Parathyroid adenoma (tissue), 2 donors: Measurements from ENCODE around the gene LGALS7.

Experiments used
- H2AFZ ChIP-seq: fragments of 300-600 bp; sonication (generic); one replicate; pipeline ENCODE4 v1.7.0; 2017; ENCODE audit warnings: antibody characterized with exemption, mild to moderate bottlenecking
- H3K27ac ChIP-seq: fragments of 300-600 bp; sonication (generic); one replicate; pipeline ENCODE4 v1.7.0; 2017
- H3K27me3 ChIP-seq: fragments of 300-600 bp; sonication (generic); one replicate; pipeline ENCODE4 v1.7.0; 2017; ENCODE audit warnings: low read length; ENCODE audit not compliant: control insufficient read depth, insufficient read depth
- H3K36me3 ChIP-seq: fragments of 300-600 bp; sonication (generic); one replicate; pipeline ENCODE4 v1.7.0; 2017; ENCODE audit warnings: low read length; ENCODE audit not compliant: control insufficient read depth, insufficient read depth
- H3K4me1 ChIP-seq: fragments of 300-600 bp; sonication (generic); one replicate; pipeline ENCODE4 v1.7.0; 2017; ENCODE audit warnings: control low read depth
- H3K4me2 ChIP-seq: fragments of 300-600 bp; sonication (generic); one replicate; pipeline ENCODE4 v1.7.0; 2017; ENCODE audit warnings: low read length
- H3K4me3 ChIP-seq: fragments of 300-600 bp; sonication (generic); one replicate; pipeline ENCODE4 v1.7.0; 2017; ENCODE audit warnings: low read depth, low read length
- H3K79me2 ChIP-seq: fragments of 300-600 bp; sonication (generic); one replicate; pipeline ENCODE4 v1.7.0; 2017; ENCODE audit warnings: control low read depth
- H3K9ac ChIP-seq: fragments of 300-600 bp; sonication (generic); one replicate; pipeline ENCODE4 v1.7.0; 2017; ENCODE audit warnings: mild to moderate bottlenecking
- H3K9me3 ChIP-seq: fragments of 300-600 bp; sonication (generic); one replicate; pipeline ENCODE4 v1.7.0; 2017; ENCODE audit warnings: low read length; ENCODE audit not compliant: control insufficient read depth
- CTCF ChIP-seq: fragments of 300-600 bp; sonication (generic); IDR thresholded peaks from one replicate; pipeline ENCODE4 v1.7.0; 2017; ENCODE audit warnings: antibody characterized with exemption, mild to moderate bottlenecking
- donor health status: primary hyperparathyroidism.

LGALS7 gene

GRCh38 chr19:38737921-38738737 lies 35.2 kb downstream of the LGALS7 start:
- H2AFZ ChIP-seq = no peak overlapping the region
- H3K4me1 ChIP-seq = peaks cover 3% of the 10 kb centered on the region
- no peaks in the 10 kb centered on the region for H3K27me3 ChIP-seq
- no peak overlapping the region for H3K4me3 ChIP-seq
- H3K4me2 ChIP-seq = no peak overlapping the region
- TF ChIP-seq CTCF = no peak
- no peaks in the 10 kb centered on the region for H3K79me2 ChIP-seq
- no peak overlapping the region for H3K27ac ChIP-seq
- no peaks in the 10 kb centered on the region for H3K36me3 ChIP-seq
- H3K9ac ChIP-seq = no peak overlapping the region
- H3K9me3 ChIP-seq = no peaks in the 10 kb centered on the region

- Histone ChIP-seq H3K27me3 (no peaks in the 10 kb centered on the region), H3K9ac (no peak overlapping the region), H3K9me3 (no peaks in the 10 kb centered on the region), H3K4me1 (peaks cover 7% of the 10 kb centered on the region), H3K4me3 (no peak overlapping the region), H3K36me3 (no peaks in the 10 kb centered on the region), H3K79me2 (no peaks in the 10 kb centered on the region), H3K4me2 (no peak overlapping the region), H3K27ac (no peak overlapping the region), H2AFZ (no peak overlapping the region)
- no peak for TF ChIP-seq CTCF
These were observed 35.9 kb downstream of the LGALS7 start for GRCh38 chr19:38737281-38737865.

- Histone ChIP-seq H3K9me3 (no peaks in the 10 kb centered on the region), H3K4me3 (no peak overlapping the region), H3K79me2 (no peaks in the 10 kb centered on the region), H2AFZ (peak overlapping the region; percentile 79), H3K4me2 (peak overlapping the region; percentile 55), H3K4me1 (peaks cover 7% of the 10 kb centered on the region), H3K9ac (no peak overlapping the region), H3K27ac (no peak overlapping the region), H3K36me3 (no peaks in the 10 kb centered on the region), H3K27me3 (no peaks in the 10 kb centered on the region)
- no peak for TF ChIP-seq CTCF
These were observed 36.7 kb downstream of the LGALS7 start for GRCh38 chr19:38736413-38737280.

- Histone ChIP-seq H3K27ac (no peak overlapping the region), H3K9ac (no peak overlapping the region), H3K27me3 (no peaks in the 10 kb centered on the region), H3K4me3 (peak overlapping the region; percentile 27), H2AFZ (peak overlapping the region; percentile 79), H3K36me3 (no peaks in the 10 kb centered on the region), H3K4me2 (peak overlapping the region; percentile 55), H3K79me2 (no peaks in the 10 kb centered on the region), H3K9me3 (no peaks in the 10 kb centered on the region), H3K4me1 (peaks cover 7% of the 10 kb centered on the region)
- TF ChIP-seq CTCF = no peak
These were observed 37.3 kb downstream of the LGALS7 start for GRCh38 chr19:38736036-38736412.
